HEK293 (cell line): ENCODE results near the gene ECM2.

Experiments
- CTCF ChIP-seq: fragments of 450-650 bp; formaldehyde crosslinking; IDR thresholded peaks from 2 replicates; pipeline ENCODE4 v1.5.1; 2016; ENCODE audit warnings: missing biosample characterization, missing genetic modification characterization
- GLI2 ChIP-seq: fragments of 450-650 bp; formaldehyde crosslinking; IDR thresholded peaks from 2 replicates; pipeline ENCODE4; 2017; ENCODE audit warnings: missing biosample characterization, missing genetic modification characterization, low read depth, borderline replicate concordance
- HOXA7 ChIP-seq: sonication (generic); formaldehyde crosslinking; IDR thresholded peaks from 2 replicates; pipeline ENCODE4 v1.8.1; 2022; ENCODE audit warnings: missing genetic modification reagents, borderline replicate concordance
- KLF10 ChIP-seq: fragments of 450-650 bp; IDR thresholded peaks from 2 replicates; pipeline ENCODE4 v1.5.1; 2018; ENCODE audit warnings: missing biosample characterization, mild to moderate bottlenecking, missing genetic modification characterization
- OSR2 ChIP-seq: fragments of 450-650 bp; formaldehyde crosslinking; IDR thresholded peaks from 2 replicates; pipeline ENCODE4 v1.5.1; 2016; ENCODE audit warnings: missing biosample characterization, missing genetic modification characterization
- ZNF184 ChIP-seq: fragments of 450-650 bp; IDR thresholded peaks from 2 replicates; pipeline ENCODE4 v1.5.1; 2018; ENCODE audit warnings: missing biosample characterization, mild to moderate bottlenecking, missing genetic modification characterization
- ZNF239 ChIP-seq: fragments of 450-650 bp; formaldehyde crosslinking; IDR thresholded peaks from 2 replicates; pipeline ENCODE4 v1.5.1; 2016; ENCODE audit warnings: missing biosample characterization, missing genetic modification characterization
- ZNF248 ChIP-seq: fragments of 450-650 bp; formaldehyde crosslinking; IDR thresholded peaks from 2 replicates; pipeline ENCODE4 v1.5.1; 2017; ENCODE audit warnings: missing biosample characterization, missing genetic modification characterization
- ZNF274 ChIP-seq, 2 experiments: fragments of 200-500 bp in 1 of 2; fragments of 450-650 bp in 1 of 2; sonication (Bioruptor generic) in 1 of 2; formaldehyde crosslinking in 1 of 2; IDR thresholded peaks; 2 replicates each; pipeline versions ENCODE4 v1.5.1 to v1.6.1; 2014 to 2016; ENCODE audit warnings: borderline replicate concordance in 1 of 2, inconsistent platforms in 1 of 2, low read length in 1 of 2, missing biosample characterization in 1 of 2, missing genetic modification characterization in 1 of 2
- ZNF707 ChIP-seq: fragments of 450-650 bp; formaldehyde crosslinking; IDR thresholded peaks from 2 replicates; pipeline ENCODE4 v1.5.1; 2016; ENCODE audit warnings: missing biosample characterization, missing genetic modification characterization
- TF ChIP-seq, protein P1 (sequence below): fragments of 450-650 bp; formaldehyde crosslinking; IDR thresholded peaks from 2 replicates; pipeline ENCODE4 v1.5.1; 2017; ENCODE audit warnings: missing biosample characterization, missing genetic modification characterization
- TF ChIP-seq, protein P2 (sequence below): IDR thresholded peaks from 2 replicates; pipeline ENCODE4 v1.6.1; 2011; ENCODE audit warnings: mild to moderate bottlenecking, low read depth, low read length, borderline replicate concordance

- TF ChIP-seq ZNF274 (IDR thresholded peaks at IDR 0.05; ENCODE audit: low read length): no peak
- TF ChIP-seq ZNF274 (tag by site-specific recombination; IDR thresholded peaks at IDR 0.05; ENCODE audit: borderline replicate concordance): no peak
- no peak for TF ChIP-seq HOXA7 (CRISPR knock-in tag)
- no peak for TF ChIP-seq ZNF184 (tag by site-specific recombination)
- no peak for TF ChIP-seq CTCF (tag by site-specific recombination)
- TF ChIP-seq ZNF239 (tag by site-specific recombination): no peak
- no peak for TF ChIP-seq OSR2 (tag by site-specific recombination)
- no peak for TF ChIP-seq ZNF248 (tag by site-specific recombination)
- TF ChIP-seq, protein P1, sequence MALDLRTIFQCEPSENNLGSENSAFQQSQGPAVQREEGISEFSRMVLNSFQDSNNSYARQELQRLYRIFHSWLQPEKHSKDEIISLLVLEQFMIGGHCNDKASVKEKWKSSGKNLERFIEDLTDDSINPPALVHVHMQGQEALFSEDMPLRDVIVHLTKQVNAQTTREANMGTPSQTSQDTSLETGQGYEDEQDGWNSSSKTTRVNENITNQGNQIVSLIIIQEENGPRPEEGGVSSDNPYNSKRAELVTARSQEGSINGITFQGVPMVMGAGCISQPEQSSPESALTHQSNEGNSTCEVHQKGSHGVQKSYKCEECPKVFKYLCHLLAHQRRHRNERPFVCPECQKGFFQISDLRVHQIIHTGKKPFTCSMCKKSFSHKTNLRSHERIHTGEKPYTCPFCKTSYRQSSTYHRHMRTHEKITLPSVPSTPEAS (tag by site-specific recombination): no peak
- no peak for TF ChIP-seq GLI2 (tag by site-specific recombination)
- TF ChIP-seq ZNF707 (tag by site-specific recombination): no peak
- TF ChIP-seq, protein P2, sequence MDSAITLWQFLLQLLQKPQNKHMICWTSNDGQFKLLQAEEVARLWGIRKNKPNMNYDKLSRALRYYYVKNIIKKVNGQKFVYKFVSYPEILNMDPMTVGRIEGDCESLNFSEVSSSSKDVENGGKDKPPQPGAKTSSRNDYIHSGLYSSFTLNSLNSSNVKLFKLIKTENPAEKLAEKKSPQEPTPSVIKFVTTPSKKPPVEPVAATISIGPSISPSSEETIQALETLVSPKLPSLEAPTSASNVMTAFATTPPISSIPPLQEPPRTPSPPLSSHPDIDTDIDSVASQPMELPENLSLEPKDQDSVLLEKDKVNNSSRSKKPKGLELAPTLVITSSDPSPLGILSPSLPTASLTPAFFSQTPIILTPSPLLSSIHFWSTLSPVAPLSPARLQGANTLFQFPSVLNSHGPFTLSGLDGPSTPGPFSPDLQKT: no peak
- no peak for TF ChIP-seq KLF10 (tag by site-specific recombination)
Measured at GRCh38 chr9:92510747-92511146, 25.0 kb downstream of the ECM2 start.
